Skeletal muscle satellite cell (primary cell): ENCODE measurements around the gene GPR89A.
A peak's percentile ranks its signal among the peaks of the same experiment; 100 is the strongest.

Experiments
- H3K27me3 ChIP-seq: 2 replicates; pipeline ENCODE4 v1.7.0; 2013; ENCODE audit warnings: low read length; ENCODE audit not compliant: control insufficient read depth, insufficient read depth
- H3K36me3 ChIP-seq: 2 replicates; pipeline ENCODE4 v1.7.0; 2013; ENCODE audit warnings: mild to moderate bottlenecking, control low read depth, low read length; ENCODE audit not compliant: insufficient read depth
- H3K4me1 ChIP-seq: 2 replicates; pipeline ENCODE4 v1.7.0; 2013; ENCODE audit warnings: low read length; ENCODE audit not compliant: control insufficient read depth, insufficient read depth
- H3K4me2 ChIP-seq: 2 replicates; pipeline ENCODE4 v1.7.0; 2013; ENCODE audit warnings: mild to moderate bottlenecking, low read length
- H3K4me3 ChIP-seq: 2 replicates; pipeline ENCODE4 v1.7.0; 2013; ENCODE audit warnings: low read length
- H3K9ac ChIP-seq: 2 replicates; pipeline ENCODE4 v1.7.0; 2013; ENCODE audit warnings: mild to moderate bottlenecking, low read depth, low read length, moderate library complexity
- H3K9me3 ChIP-seq: replicated peaks from 2 replicates; pipeline ENCODE4 v1.7.0; 2013; ENCODE audit warnings: mild to moderate bottlenecking, control low read depth, low read length

GPR89A gene

DNA sequence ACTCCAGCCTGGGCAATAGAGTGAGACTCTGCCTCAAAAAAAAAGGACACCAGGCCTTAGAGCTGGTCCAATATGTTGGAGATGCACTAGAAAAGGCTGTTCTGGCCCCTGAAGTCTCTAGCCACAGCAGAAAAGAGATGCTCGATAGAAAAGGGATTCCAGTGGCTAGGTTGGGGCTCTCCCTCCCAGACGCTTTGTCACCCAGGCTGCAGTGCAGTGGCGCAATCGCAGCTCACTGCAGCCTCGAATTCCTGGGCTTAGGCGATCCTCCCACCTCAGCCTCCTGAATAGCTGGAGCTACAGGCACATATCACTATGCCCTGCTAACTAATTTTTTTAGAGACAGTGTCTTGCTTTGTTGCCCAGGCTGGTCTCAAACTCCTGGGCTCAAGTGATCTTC, 81.1 kb downstream of the GPR89A start:
- no peaks in the 10 kb centered on the region for H3K9me3 ChIP-seq
- H3K9ac ChIP-seq = no peak overlapping the region
- H3K4me3 ChIP-seq = no peak overlapping the region
- no peak overlapping the region for H3K4me2 ChIP-seq
- peaks cover 21% of the 10 kb centered on the region for H3K4me1 ChIP-seq
- H3K27me3 ChIP-seq = no peaks in the 10 kb centered on the region
- no peaks in the 10 kb centered on the region for H3K36me3 ChIP-seq

GRCh38 chr1:145689922-145690321, 82.1 kb downstream of the GPR89A start:
- Histone ChIP-seq H3K36me3 (no peaks in the 10 kb centered on the region), H3K4me2 (no peak overlapping the region), H3K4me1 (peaks cover 21% of the 10 kb centered on the region), H3K27me3 (no peaks in the 10 kb centered on the region), H3K9me3 (no peaks in the 10 kb centered on the region), H3K4me3 (no peak overlapping the region), H3K9ac (no peak overlapping the region)

- H3K4me2 ChIP-seq = peak overlapping the region; percentile 22
- no peaks in the 10 kb centered on the region for H3K27me3 ChIP-seq
- no peaks in the 10 kb centered on the region for H3K36me3 ChIP-seq
- H3K9me3 ChIP-seq = no peaks in the 10 kb centered on the region
- no peak overlapping the region for H3K9ac ChIP-seq
- H3K4me3 ChIP-seq = no peak overlapping the region
- peaks cover 21% of the 10 kb centered on the region for H3K4me1 ChIP-seq
These were observed 83.1 kb downstream of the GPR89A start for GRCh38 chr1:145690587-145691558.

GRCh38 chr1:145692785-145693443, 85.1 kb downstream of the GPR89A start:
- Histone ChIP-seq H3K4me3 (no peak overlapping the region), H3K9me3 (no peaks in the 10 kb centered on the region), H3K4me2 (no peak overlapping the region), H3K4me1 (peaks cover 21% of the 10 kb centered on the region), H3K36me3 (no peaks in the 10 kb centered on the region), H3K27me3 (no peaks in the 10 kb centered on the region), H3K9ac (no peak overlapping the region)

DNA sequence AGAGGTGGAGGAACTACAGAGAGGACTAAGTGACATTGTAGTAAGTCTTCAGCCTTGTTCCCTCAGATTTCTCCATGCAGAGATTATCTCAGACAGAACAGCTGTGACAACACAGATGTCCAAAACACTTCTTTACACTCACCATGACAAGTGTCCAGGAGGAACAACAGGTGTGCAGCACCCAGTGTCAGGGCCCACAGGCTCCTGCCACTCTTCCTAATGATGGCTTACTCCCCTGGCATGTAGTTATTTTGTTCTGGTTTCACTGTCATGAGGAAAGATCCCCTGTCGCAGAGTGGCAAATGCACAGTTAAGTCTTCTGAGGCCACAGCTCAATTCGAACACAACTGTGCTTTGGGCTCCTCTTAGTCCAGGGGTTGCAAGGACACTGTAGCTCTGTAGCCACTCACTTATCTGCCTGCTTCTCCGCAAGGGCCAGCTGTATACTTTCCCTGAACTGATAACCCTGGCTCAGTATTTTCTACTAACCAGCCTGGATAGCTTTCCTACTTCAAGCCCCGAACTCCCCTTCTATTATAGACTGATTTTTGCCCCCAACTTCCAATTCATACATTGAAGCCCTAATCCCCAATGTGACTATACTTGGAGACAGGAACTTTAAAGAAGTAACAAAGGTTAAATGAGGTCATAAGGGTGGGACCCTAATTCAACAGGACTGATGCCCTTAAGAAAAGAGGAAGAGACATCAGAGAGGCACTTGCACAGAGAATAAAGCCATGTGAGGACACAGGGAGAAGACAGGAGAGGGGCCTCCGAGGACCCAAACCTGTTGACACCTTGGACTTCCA, 88.2 kb downstream of the GPR89A start:
- no peaks in the 10 kb centered on the region for H3K36me3 ChIP-seq
- no peaks in the 10 kb centered on the region for H3K9me3 ChIP-seq
- no peaks in the 10 kb centered on the region for H3K27me3 ChIP-seq
- no peak overlapping the region for H3K4me2 ChIP-seq
- no peak overlapping the region for H3K9ac ChIP-seq
- peaks cover 7% of the 10 kb centered on the region for H3K4me1 ChIP-seq
- no peak overlapping the region for H3K4me3 ChIP-seq

- Histone ChIP-seq H3K9me3 (no peaks in the 10 kb centered on the region), H3K27me3 (no peaks in the 10 kb centered on the region), H3K4me1 (peaks cover under 1% of the 10 kb centered on the region), H3K4me2 (no peak overlapping the region), H3K36me3 (no peaks in the 10 kb centered on the region), H3K4me3 (no peak overlapping the region), H3K9ac (no peak overlapping the region)
These were observed 88.8 kb downstream of the GPR89A start for GRCh38 chr1:145696630-145696960.

GRCh38 chr1:145701306-145701862, 93.6 kb downstream of the GPR89A start:
- Histone ChIP-seq H3K4me3 (no peak overlapping the region), H3K9ac (no peak overlapping the region), H3K4me2 (no peak overlapping the region), H3K27me3 (no peaks in the 10 kb centered on the region), H3K36me3 (no peaks in the 10 kb centered on the region), H3K4me1 (peaks cover 9% of the 10 kb centered on the region), H3K9me3 (no peaks in the 10 kb centered on the region)

DNA sequence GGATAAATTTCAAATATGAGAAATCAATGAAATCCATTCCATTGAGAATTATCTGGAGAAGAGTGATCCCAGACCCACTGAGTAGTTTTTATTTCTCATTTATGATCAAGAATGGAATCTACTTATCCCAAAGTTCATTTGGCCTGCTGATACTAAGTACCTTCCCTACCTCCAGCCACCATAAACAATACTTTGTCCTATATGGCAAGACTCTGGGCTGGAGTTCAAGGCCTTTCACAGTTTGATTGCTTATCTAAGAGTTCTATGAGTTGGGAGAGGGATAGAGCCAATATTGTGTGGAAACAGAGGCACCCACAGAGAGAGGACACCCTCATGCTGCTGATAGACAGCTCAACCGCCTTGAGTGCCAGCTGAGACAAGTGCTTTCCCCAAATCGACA, 94.3 kb downstream of the GPR89A start:
- Histone ChIP-seq H3K4me1 (peaks cover 12% of the 10 kb centered on the region), H3K9me3 (no peaks in the 10 kb centered on the region), H3K27me3 (no peaks in the 10 kb centered on the region), H3K36me3 (no peaks in the 10 kb centered on the region), H3K4me2 (no peak overlapping the region), H3K4me3 (no peak overlapping the region), H3K9ac (no peak overlapping the region)

GRCh38 chr1:145702826-145703225, 95.0 kb downstream of the GPR89A start:
- no peak overlapping the region for H3K9ac ChIP-seq
- no peaks in the 10 kb centered on the region for H3K27me3 ChIP-seq
- no peaks in the 10 kb centered on the region for H3K9me3 ChIP-seq
- no peaks in the 10 kb centered on the region for H3K36me3 ChIP-seq
- H3K4me3 ChIP-seq = no peak overlapping the region
- H3K4me2 ChIP-seq = no peak overlapping the region
- H3K4me1 ChIP-seq = peaks cover 15% of the 10 kb centered on the region

- H3K9me3 ChIP-seq = no peaks in the 10 kb centered on the region
- H3K9ac ChIP-seq = no peak overlapping the region
- H3K36me3 ChIP-seq = no peaks in the 10 kb centered on the region
- H3K4me2 ChIP-seq = no peak overlapping the region
- H3K4me3 ChIP-seq = no peak overlapping the region
- H3K4me1 ChIP-seq = peaks cover 20% of the 10 kb centered on the region
- H3K27me3 ChIP-seq = no peaks in the 10 kb centered on the region
These were observed 97.8 kb downstream of the GPR89A start for GRCh38 chr1:145705622-145706021.

- Histone ChIP-seq H3K4me2 (no peak overlapping the region), H3K4me1 (peaks cover 20% of the 10 kb centered on the region), H3K27me3 (no peaks in the 10 kb centered on the region), H3K9ac (no peak overlapping the region), H3K9me3 (no peaks in the 10 kb centered on the region), H3K36me3 (no peaks in the 10 kb centered on the region), H3K4me3 (no peak overlapping the region)
These were observed 98.4 kb downstream of the GPR89A start for GRCh38 chr1:145706086-145706664.
